Measurements from ENCODE around the gene RGP1.

The RGP1 gene

GRCh38 chr9:35755071-35755470 is 6.0 kb downstream of the RGP1 start:
- no peak for DNase-seq (ENCODE audit: low spot score)
- ChIA-PET POLR2A (ENCODE audit: low non-redundant PET) (interaction anchor here (0.6 kb wide), 1 partner anchor 49 kb away, joined by 9 read pairs; no protein-coding TSS in a partner anchor), CTCF (interaction anchor here (0.5 kb wide), 1 partner anchor 25 kb away, joined by 3 read pairs; no protein-coding TSS in a partner anchor)
- no peak for TF ChIP-seq CTCF (conservative IDR thresholded peaks at IDR 0.05; ENCODE audit: low read depth)
- no peak overlapping the region for H3K27ac ChIP-seq

- DNase-seq (ENCODE audit: low spot score): no peak
- CTCF ChIA-PET: interaction anchor here (0.6 to 1.3 kb wide), 7 partner anchors 14 to 1209 kb away, joined by 3 to 6 read pairs (median 4); no protein-coding TSS in a partner anchor
- TF ChIP-seq CTCF (conservative IDR thresholded peaks at IDR 0.05; ENCODE audit: low read depth): peak; percentile 89
- POLR2A ChIA-PET (ENCODE audit: low non-redundant PET): interaction anchor here (0.9 kb wide), 1 partner anchor 91 kb away, joined by 3 read pairs; the partner anchor contains the start of gene ARHGEF39
- peak overlapping the region; percentile 77 for H3K27ac ChIP-seq
Measured at GRCh38 chr9:35756275-35757225, 7.5 kb downstream of the RGP1 start.

- TF ChIP-seq CTCF (conservative IDR thresholded peaks at IDR 0.05; ENCODE audit: low read depth): no peak
- H3K27ac ChIP-seq: peak overlapping the region; percentile 77
- peak; percentile 45 for DNase-seq (ENCODE audit: low spot score)
- ChIA-PET POLR2A (ENCODE audit: low non-redundant PET) (interaction anchor here (0.9 kb wide), 1 partner anchor 92 kb away, joined by 3 read pairs; the partner anchor contains the start of gene ARHGEF39), CTCF (interaction anchor here (0.7 to 1.3 kb wide), 3 partner anchors 15 to 110 kb away, joined by 3 to 6 read pairs (median 5); no protein-coding TSS in a partner anchor)
Measured at GRCh38 chr9:35757226-35757891, 8.3 kb downstream of the RGP1 start.

GRCh38 chr9:35757892-35758275 is 8.8 kb downstream of the RGP1 start:
- ChIA-PET POLR2A (ENCODE audit: low non-redundant PET) (no interaction called here), CTCF (interaction anchor here (0.6 kb wide), 2 partner anchors 131 to 431 kb away, joined by 3 to 4 read pairs; no protein-coding TSS in a partner anchor)
- no peak overlapping the region for H3K27ac ChIP-seq
- DNase-seq (ENCODE audit: low spot score): no peak
- TF ChIP-seq CTCF (conservative IDR thresholded peaks at IDR 0.05; ENCODE audit: low read depth): no peak

- no peak for DNase-seq (ENCODE audit: low spot score)
- ChIA-PET POLR2A (ENCODE audit: low non-redundant PET) (no interaction called here), CTCF (interaction anchor here (0.6 kb wide), 2 partner anchors 130 to 430 kb away, joined by 3 to 4 read pairs; no protein-coding TSS in a partner anchor)
- no peak overlapping the region for H3K27ac ChIP-seq
- no peak for TF ChIP-seq CTCF (conservative IDR thresholded peaks at IDR 0.05; ENCODE audit: low read depth)
Measured at GRCh38 chr9:35758475-35759050, 9.5 kb downstream of the RGP1 start.

- ChIA-PET CTCF (interaction anchor here (0.7 kb wide), 1 partner anchor 68 kb away, joined by 4 read pairs; no protein-coding TSS in a partner anchor), POLR2A (ENCODE audit: low non-redundant PET) (interaction anchor here (0.7 kb wide), 1 partner anchor 10 kb away, joined by 7 read pairs; the partner anchor contains the start of gene RGP1)
- no peak for DNase-seq (ENCODE audit: low spot score)
Measured at GRCh38 chr9:35759795-35760194, 10.7 kb downstream of the RGP1 start.

More at GRCh38 chr9:35759795-35760194, 10.7 kb downstream of the RGP1 start:
- no peak for TF ChIP-seq CTCF (conservative IDR thresholded peaks at IDR 0.05; ENCODE audit: low read depth)
- H3K27ac ChIP-seq: no peak overlapping the region

All from RWPE1 (cell line).